ENCODE measurements around the gene DST.

GRCh38 chr6:56536536-56536935 is 106.2 kb downstream of the DST start:
- TF ChIP-seq CTCF (IDR thresholded peaks at IDR 0.05; ENCODE audit: low read depth, low read length, poor library complexity, severe bottlenecking) (no peak), EZH2phosphoT487 (IDR thresholded peaks at IDR 0.05; ENCODE audit: borderline replicate concordance, low read length) (no peak)

All from DOHH2 (cell line).